CD14-positive monocyte (primary cell): ENCODE measurements around the gene CHRM5. TPM values are rescaled to one million over a fixed set of nuclear protein-coding genes. Genes with fewer than 3 reads are reported as not detected.

Experiments used
- DNase-seq, 3 donors: peaks; one replicate each; pipeline ENCODE4 v3.0.0-alpha.2; 2011 to 2022
- H2AFZ ChIP-seq: 2 replicates; pipeline ENCODE4 v1.6.0; 2012; ENCODE audit warnings: mild to moderate bottlenecking, low read depth, low read length, inconsistent platforms; ENCODE audit not compliant: insufficient read depth, poor library complexity, severe bottlenecking
- H3K27ac ChIP-seq, 2 donors: 1 replicate in 1 of 2; 2 replicates in 1 of 2; pipeline ENCODE4 v1.5.1; 2012 to 2013; ENCODE audit warnings: low read length in 2 of 2, control low read depth in 1 of 2, inconsistent platforms in 1 of 2, low read depth in 1 of 2, mild to moderate bottlenecking in 1 of 2
- H3K27me3 ChIP-seq, 2 donors: one replicate each; pipeline versions ENCODE4 v1.6.0 to v1.6.1; 2011 to 2013; ENCODE audit warnings: low read length in 2 of 2; ENCODE audit not compliant: control insufficient read depth in 2 of 2, insufficient read depth in 2 of 2
- H3K36me3 ChIP-seq, 2 donors: replicated peaks in 1 of 2; 1 replicate in 1 of 2; 2 replicates in 1 of 2; pipeline versions ENCODE4 v1.5.1 to v1.6.1; 2012 to 2013; ENCODE audit warnings: low read length in 2 of 2, control low read depth in 1 of 2, inconsistent platforms in 1 of 2, mild to moderate bottlenecking in 1 of 2; ENCODE audit not compliant: insufficient read depth in 2 of 2, control insufficient read depth in 1 of 2
- H3K4me1 ChIP-seq, 2 donors: 1 replicate in 1 of 2; 2 replicates in 1 of 2; pipeline versions ENCODE4 v1.5.1 to v1.6.1; 2012 to 2013; ENCODE audit warnings: low read length in 2 of 2, control low read depth in 1 of 2, inconsistent platforms in 1 of 2, mild to moderate bottlenecking in 1 of 2, moderate library complexity in 1 of 2; ENCODE audit not compliant: insufficient read depth in 2 of 2, control insufficient read depth in 1 of 2
- H3K4me2 ChIP-seq: replicated peaks from 2 replicates; pipeline ENCODE3; 2012; ENCODE audit warnings: low read length, moderate library complexity, mild to moderate bottlenecking; ENCODE audit not compliant: poor library complexity, severe bottlenecking; ENCODE audit errors: extremely low read depth
- H3K4me3 ChIP-seq, 3 experiments: fragments of 200-600 bp in 1 of 3; sonication (generic) in 1 of 3; replicated peaks in 1 of 3; 1 replicate in 2 of 3; 2 replicates in 1 of 3; pipeline ENCODE4 v1.5.1; 2011 to 2013; ENCODE audit warnings: low read length in 3 of 3, mild to moderate bottlenecking in 3 of 3, control low read depth in 2 of 3, low read depth in 2 of 3, inconsistent platforms in 1 of 3, moderate library complexity in 1 of 3
- H3K79me2 ChIP-seq: 2 replicates; pipeline ENCODE4 v1.6.0; 2012; ENCODE audit warnings: mild to moderate bottlenecking, control low read depth, inconsistent platforms, low read length, moderate library complexity; ENCODE audit not compliant: insufficient read depth
- H3K9ac ChIP-seq: 2 replicates; pipeline ENCODE4 v1.6.0; 2017; ENCODE audit warnings: low read length, mild to moderate bottlenecking; ENCODE audit not compliant: insufficient read depth, poor library complexity, severe bottlenecking
- H3K9me3 ChIP-seq, 2 donors: replicated peaks in 1 of 2; 1 replicate in 1 of 2; 2 replicates in 1 of 2; pipeline versions ENCODE4 v1.5.1 to v1.6.1; 2012 to 2013; ENCODE audit warnings: low read length in 2 of 2, control low read depth in 1 of 2; ENCODE audit not compliant: control insufficient read depth in 1 of 2, insufficient read depth in 1 of 2
- H4K20me1 ChIP-seq: 2 replicates; pipeline ENCODE4 v1.6.0; 2012; ENCODE audit warnings: mild to moderate bottlenecking, low read length, control low read depth, moderate library complexity; ENCODE audit not compliant: insufficient read depth
- H3K27ac Mint-ChIP-seq, 7 donors: one replicate each; pipeline ENCODE4 v1.8.0; 2020; ENCODE audit warnings: mild to moderate bottlenecking in 7 of 7, mixed read lengths in 7 of 7, moderate library complexity in 6 of 7, inconsistent platforms in 2 of 7
- H3K27me3 Mint-ChIP-seq, 3 donors: one replicate each; pipeline ENCODE4 v1.8.0; 2021 to 2022; ENCODE audit warnings: low read depth in 3 of 3, mild to moderate bottlenecking in 3 of 3, mixed read lengths in 3 of 3, moderate library complexity in 3 of 3, inconsistent platforms in 1 of 3
- H3K36me3 Mint-ChIP-seq, 2 donors: one replicate each; pipeline ENCODE4 v1.8.0; 2020; ENCODE audit warnings: mixed read lengths in 2 of 2, inconsistent platforms in 1 of 2, mild to moderate bottlenecking in 1 of 2
- H3K4me1 Mint-ChIP-seq: one replicate; pipeline ENCODE4 v1.8.0; 2020; ENCODE audit warnings: mild to moderate bottlenecking, mixed read lengths
- H3K4me3 Mint-ChIP-seq, 2 donors: one replicate each; pipeline ENCODE4 v1.8.0; 2020; ENCODE audit warnings: mild to moderate bottlenecking in 2 of 2, mixed read lengths in 2 of 2, moderate library complexity in 1 of 2
- H3K9me3 Mint-ChIP-seq, 7 donors: one replicate each; pipeline ENCODE4 v1.8.0; 2020 to 2022; ENCODE audit warnings: mixed read lengths in 7 of 7, mild to moderate bottlenecking in 6 of 7, moderate library complexity in 6 of 7, inconsistent platforms in 2 of 7
- CTCF ChIP-seq: fragments of 200-600 bp; IDR thresholded peaks from one replicate; pipeline ENCODE4 v1.8.0; 2022; ENCODE audit warnings: antibody characterized with exemption, mild to moderate bottlenecking
- WGBS: methylation state at CpG from one replicate; pipeline ENCODE4 v1.1.5; 2013; ENCODE audit warnings: missing lambda C conversion rate; ENCODE audit not compliant: insufficient coverage; 5-methylcytosine and 5-hydroxymethylcytosine counted together
- intact Hi-C, 2 donors: fragments of 100-400 bp; cut with micrococcal nuclease; formaldehyde crosslinking; loops; one replicate each; pipeline versions ENCODE4 v1.15.0 to v1.15.1; 2023
- polyA plus RNA-seq, 3 donors: library from polyadenylated mRNA; depleted of rRNA in 1 of 3; unstranded in 2 of 3; stranded (reverse) in 1 of 3; fragments of 300-500 nt in 2 of 3; fragments of >200 nt in 1 of 3; fragmentation: Illumina TruSeq in 2 of 3; gene quantifications; 1 replicate in 2 of 3; 2 replicates in 1 of 3; pipeline ENCODE4 v1.2.3, GENCODE V29; 2012 to 2021

CHRM5 gene
- polyA plus RNA-seq, 3 donors: not detected

GRCh38 chr15:34107315-34107714, 139.0 kb downstream of the CHRM5 start:
- H3K4me1 ChIP-seq: peaks cover 4 to 7% of the 10 kb centered on the region in 2 donors
- peaks cover 9 to 10% of the 10 kb centered on the region in 2 donors for H3K36me3 Mint-ChIP-seq

More at GRCh38 chr15:34107315-34107714, 139.0 kb downstream of the CHRM5 start:
- no peak overlapping the region for H3K4me3 Mint-ChIP-seq
- Histone ChIP-seq H3K4me2 (no peak overlapping the region), H2AFZ (no peak overlapping the region), H3K36me3 (no peaks in the 10 kb centered on the region), H3K27ac (no peak overlapping the region), H3K27me3 (no peaks in the 10 kb centered on the region), H3K9me3 (no peaks in the 10 kb centered on the region), H3K4me3 (no peak overlapping the region), H3K9ac (no peak overlapping the region), H4K20me1 (no peaks in the 10 kb centered on the region), H3K79me2 (no peaks in the 10 kb centered on the region)
- peaks cover 0 to 2% (median 0%) of the 10 kb centered on the region in 3 donors for H3K27me3 Mint-ChIP-seq
- intact Hi-C loops: loop anchor here in 1 of 2 donors (10.0 kb wide), 1 partner anchor 877 kb away; the partner anchor contains the start of gene ZNF770
- no peak for DNase-seq
- no CpG with 5 or more reads among the region's 2 CpGs for WGBS
- TF ChIP-seq CTCF: no peak
- H3K4me1 Mint-ChIP-seq: peaks cover 8% of the 10 kb centered on the region
- peaks cover 2 to 12% (median 9%) of the 10 kb centered on the region in 7 donors for H3K9me3 Mint-ChIP-seq
- no peak overlapping the region for H3K27ac Mint-ChIP-seq
